Smooth muscle cell (in vitro differentiated cells): ENCODE data around the gene ADAR. TPM values are rescaled to one million over a fixed set of nuclear protein-coding genes. Genes with fewer than 3 reads are reported as not detected.

Experiments
- DNase-seq: peaks from one replicate; lab custom pipeline; 2025; ENCODE audit not compliant: unreplicated experiment; lab: John Stamatoyannopoulos, UW
- H2AFZ ChIP-seq: fragments of 200-600 bp; sonication (generic); 2 replicates; pipeline ENCODE4 v1.6.0; 2016; ENCODE audit warnings: antibody characterized with exemption, low read depth, mild to moderate bottlenecking
- H3F3A ChIP-seq: fragments of 200-600 bp; sonication (generic); 2 replicates; pipeline ENCODE4 v1.6.0; 2017; ENCODE audit warnings: antibody characterized with exemption, low read depth
- H3K27ac ChIP-seq: fragments of 200-600 bp; sonication (generic); 2 replicates; pipeline ENCODE4 v1.5.1; 2016; ENCODE audit warnings: low read depth, mild to moderate bottlenecking
- H3K27me3 ChIP-seq: fragments of 200-600 bp; sonication (generic); 2 replicates; pipeline ENCODE4 v1.6.1; 2016; ENCODE audit warnings: low read depth, mild to moderate bottlenecking
- H3K36me3 ChIP-seq: fragments of 200-600 bp; sonication (generic); 2 replicates; pipeline ENCODE4 v1.5.1; 2016; ENCODE audit warnings: low read depth
- H3K4me1 ChIP-seq: fragments of 200-600 bp; sonication (generic); 2 replicates; pipeline ENCODE4 v1.5.1; 2016; ENCODE audit warnings: low read depth
- H3K4me2 ChIP-seq: fragments of 200-600 bp; sonication (generic); 2 replicates; pipeline ENCODE4 v1.6.0; 2016; ENCODE audit warnings: mild to moderate bottlenecking
- H3K4me3 ChIP-seq: fragments of 200-600 bp; sonication (generic); 2 replicates; pipeline ENCODE4 v1.5.1; 2016; ENCODE audit warnings: mild to moderate bottlenecking
- H3K79me2 ChIP-seq: fragments of 200-600 bp; sonication (generic); 2 replicates; pipeline ENCODE4 v1.6.0; 2016; ENCODE audit warnings: low read depth, mild to moderate bottlenecking
- H3K9ac ChIP-seq: fragments of 200-600 bp; sonication (generic); 2 replicates; pipeline ENCODE4 v1.6.0; 2016; ENCODE audit warnings: low read depth
- H3K9me3 ChIP-seq: fragments of 200-600 bp; sonication (generic); replicated peaks from 2 replicates; pipeline ENCODE4 v1.5.1; 2016; ENCODE audit warnings: low read depth
- H4K20me1 ChIP-seq: fragments of 200-600 bp; sonication (generic); 2 replicates; pipeline ENCODE4 v1.6.0; 2016; ENCODE audit warnings: low read depth
- WGBS: methylation state at CpG from one replicate; pipeline ENCODE4 v1.1.7; 2016; ENCODE audit warnings: low lambda C conversion rate; 5-methylcytosine and 5-hydroxymethylcytosine counted together
- polyA plus RNA-seq: library from polyadenylated mRNA; unstranded; fragments of >200 nt; fragmentation: Nextera tagmentation; extraction: Ambion mirVana; gene quantifications from 2 replicates; pipeline ENCODE4 v1.2.1, GENCODE V29; 2016
- total RNA-seq: library from RNA; depleted of rRNA; stranded (reverse); fragments of >200 nt; gene quantifications from 2 replicates; pipeline ENCODE4 v1.2.3, GENCODE V29; 2014
- TF ChIP-seq, protein P1 (sequence below): fragments of 200-600 bp; sonication (generic); IDR thresholded peaks from 2 replicates; pipeline ENCODE4 v1.5.1; 2017; ENCODE audit warnings: borderline replicate concordance, mild to moderate bottlenecking, antibody characterized with exemption; ENCODE audit not compliant: insufficient read depth, poor library complexity, severe bottlenecking

The ADAR gene
- total and polyA plus RNA-seq, 2 experiments from 2014 or later, result 39.1 to 80.6 TPM

DNA sequence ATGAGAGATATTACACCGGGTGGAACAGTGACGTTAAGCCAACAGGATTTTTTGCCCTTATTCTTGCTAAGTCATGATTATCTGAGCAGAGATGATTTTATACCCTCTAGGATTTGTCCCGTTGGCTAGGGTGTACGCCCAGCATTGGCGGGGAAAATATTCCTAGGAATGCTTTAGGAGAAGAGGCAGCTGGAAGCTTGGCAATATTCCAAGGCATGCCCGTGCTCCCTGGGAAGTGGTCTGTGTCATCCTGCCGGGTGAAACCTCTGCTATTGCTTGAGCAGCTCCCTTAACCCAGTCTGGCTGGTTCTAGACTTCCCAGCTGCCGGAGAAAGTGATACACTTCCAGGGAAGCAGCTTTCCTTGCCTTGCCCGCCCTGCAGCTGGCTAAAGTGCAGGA, 24.2 kb downstream of the ADAR start:
- Histone ChIP-seq H3K27me3 (no peaks in the 10 kb centered on the region), H2AFZ (no peak overlapping the region), H3K79me2 (no peaks in the 10 kb centered on the region), H4K20me1 (peaks cover 15% of the 10 kb centered on the region), H3K9ac (no peak overlapping the region), H3K4me2 (no peak overlapping the region), H3K4me3 (no peak overlapping the region), H3K27ac (no peak overlapping the region), H3F3A (peaks cover 3% of the 10 kb centered on the region), H3K4me1 (no peaks in the 10 kb centered on the region), H3K9me3 (no peaks in the 10 kb centered on the region), H3K36me3 (peaks cover 16% of the 10 kb centered on the region)
- TF ChIP-seq, protein P1, sequence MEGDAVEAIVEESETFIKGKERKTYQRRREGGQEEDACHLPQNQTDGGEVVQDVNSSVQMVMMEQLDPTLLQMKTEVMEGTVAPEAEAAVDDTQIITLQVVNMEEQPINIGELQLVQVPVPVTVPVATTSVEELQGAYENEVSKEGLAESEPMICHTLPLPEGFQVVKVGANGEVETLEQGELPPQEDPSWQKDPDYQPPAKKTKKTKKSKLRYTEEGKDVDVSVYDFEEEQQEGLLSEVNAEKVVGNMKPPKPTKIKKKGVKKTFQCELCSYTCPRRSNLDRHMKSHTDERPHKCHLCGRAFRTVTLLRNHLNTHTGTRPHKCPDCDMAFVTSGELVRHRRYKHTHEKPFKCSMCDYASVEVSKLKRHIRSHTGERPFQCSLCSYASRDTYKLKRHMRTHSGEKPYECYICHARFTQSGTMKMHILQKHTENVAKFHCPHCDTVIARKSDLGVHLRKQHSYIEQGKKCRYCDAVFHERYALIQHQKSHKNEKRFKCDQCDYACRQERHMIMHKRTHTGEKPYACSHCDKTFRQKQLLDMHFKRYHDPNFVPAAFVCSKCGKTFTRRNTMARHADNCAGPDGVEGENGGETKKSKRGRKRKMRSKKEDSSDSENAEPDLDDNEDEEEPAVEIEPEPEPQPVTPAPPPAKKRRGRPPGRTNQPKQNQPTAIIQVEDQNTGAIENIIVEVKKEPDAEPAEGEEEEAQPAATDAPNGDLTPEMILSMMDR, result no peak
- no peak for DNase-seq
- 72% methylated on average over 9 of the region's 9 CpGs for WGBS

- no peak overlapping the region for H3K4me3 ChIP-seq
- H4K20me1 ChIP-seq, result peaks cover 15% of the 10 kb centered on the region
- no peaks in the 10 kb centered on the region for H3K27me3 ChIP-seq
- H3K79me2 ChIP-seq, result no peaks in the 10 kb centered on the region
- H3K9me3 ChIP-seq, result no peaks in the 10 kb centered on the region
- H3K36me3 ChIP-seq, result peaks cover 15% of the 10 kb centered on the region
- no peak overlapping the region for H3K9ac ChIP-seq
- TF ChIP-seq, protein P1, result no peak
- peaks cover 3% of the 10 kb centered on the region for H3F3A ChIP-seq
- no peak for DNase-seq
- WGBS, result 95% methylated on average over 6 of the region's 6 CpGs
- H3K4me2 ChIP-seq, result no peak overlapping the region
- no peak overlapping the region for H3K27ac ChIP-seq
- no peaks in the 10 kb centered on the region for H3K4me1 ChIP-seq
- H2AFZ ChIP-seq, result no peak overlapping the region
Observed at GRCh38 chr1:154582885-154583284, 25.1 kb downstream of the ADAR start.

GRCh38 chr1:154581766-154582165, 26.2 kb downstream of the ADAR start:
- H3K36me3 ChIP-seq, result peaks cover 7% of the 10 kb centered on the region
- peaks cover 4% of the 10 kb centered on the region for H4K20me1 ChIP-seq

GRCh38 chr1:154579374-154579773, 28.6 kb downstream of the ADAR start:
- TF ChIP-seq, protein P1, result no peak
- 94% methylated on average over 8 of the region's 8 CpGs for WGBS

More at GRCh38 chr1:154581766-154582165, 26.2 kb downstream of the ADAR start:
- no peaks in the 10 kb centered on the region for H3K9me3 ChIP-seq
- peaks cover 3% of the 10 kb centered on the region for H3F3A ChIP-seq
- H3K9ac ChIP-seq, result no peak overlapping the region
- no peak overlapping the region for H2AFZ ChIP-seq
- H3K4me2 ChIP-seq, result no peak overlapping the region
- no peaks in the 10 kb centered on the region for H3K27me3 ChIP-seq
- no peaks in the 10 kb centered on the region for H3K79me2 ChIP-seq
- H3K27ac ChIP-seq, result no peak overlapping the region
- WGBS, result 100% methylated on average over 3 of the region's 3 CpGs
- no peak overlapping the region for H3K4me3 ChIP-seq
- no peaks in the 10 kb centered on the region for H3K4me1 ChIP-seq
- DNase-seq, result no peak
- TF ChIP-seq, protein P1, result no peak

More at GRCh38 chr1:154579374-154579773, 28.6 kb downstream of the ADAR start:
- Histone ChIP-seq H3K4me3 (no peak overlapping the region), H3K27me3 (no peaks in the 10 kb centered on the region), H3K9me3 (no peaks in the 10 kb centered on the region), H2AFZ (no peak overlapping the region), H3F3A (peaks cover under 1% of the 10 kb centered on the region), H3K27ac (no peak overlapping the region), H3K4me2 (no peak overlapping the region), H3K36me3 (peaks cover 4% of the 10 kb centered on the region), H4K20me1 (no peaks in the 10 kb centered on the region), H3K79me2 (no peaks in the 10 kb centered on the region), H3K4me1 (no peaks in the 10 kb centered on the region), H3K9ac (no peak overlapping the region)
- no peak for DNase-seq
